ENCODE results near the gene TRMT5.

Gene TRMT5

GRCh38 chr14:60965402-60965801 is 15.5 kb downstream of the TRMT5 start:
- peak; percentile 45 for DNase-seq (ENCODE audit: extremely low read depth, low read depth)
- no peak overlapping the region for H3K4me3 ChIP-seq (replicated peaks; ENCODE audit: low read depth, low read length)
- no peak for TF ChIP-seq CTCF (IDR thresholded peaks at IDR 0.05; ENCODE audit: low read depth, low read length, missing control alignments)

GRCh38 chr14:60964904-60965303 is 16.0 kb downstream of the TRMT5 start:
- no peak for TF ChIP-seq CTCF (IDR thresholded peaks at IDR 0.05; ENCODE audit: low read depth, low read length, missing control alignments)
- H3K4me3 ChIP-seq (replicated peaks; ENCODE audit: low read depth, low read length): no peak overlapping the region
- DNase-seq (ENCODE audit: extremely low read depth, low read depth): no peak

GRCh38 chr14:60963761-60964160 is 17.1 kb downstream of the TRMT5 start:
- H3K4me3 ChIP-seq (replicated peaks; ENCODE audit: low read depth, low read length): no peak overlapping the region
- no peak for TF ChIP-seq CTCF (IDR thresholded peaks at IDR 0.05; ENCODE audit: low read depth, low read length, missing control alignments)
- DNase-seq (ENCODE audit: extremely low read depth, low read depth): no peak

DNA sequence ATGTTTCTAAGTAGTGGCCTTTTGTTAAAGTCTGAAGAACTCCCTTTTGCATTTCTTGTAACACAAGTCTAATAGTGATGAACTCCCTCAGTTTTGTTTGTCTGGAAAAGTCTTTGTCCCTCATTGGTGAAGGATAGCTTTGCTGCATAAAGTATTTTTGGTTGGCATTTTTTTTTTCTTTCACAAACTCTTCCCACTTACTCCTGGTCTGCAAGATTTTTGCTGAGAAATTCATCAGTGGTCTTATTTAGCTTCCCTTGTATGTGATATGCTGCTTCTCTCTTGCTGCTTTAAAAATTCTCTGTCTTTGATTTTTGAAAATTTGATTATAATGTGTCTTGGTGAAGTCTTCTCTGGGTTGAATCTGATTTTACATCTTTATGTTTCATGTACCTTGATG is 22.7 kb downstream of the TRMT5 start:
- TF ChIP-seq CTCF (IDR thresholded peaks at IDR 0.05; ENCODE audit: low read depth, low read length, missing control alignments): no peak
- DNase-seq (ENCODE audit: extremely low read depth, low read depth): no peak
- no peak overlapping the region for H3K4me3 ChIP-seq (replicated peaks; ENCODE audit: low read depth, low read length)

GRCh38 chr14:60956632-60957031 is 24.2 kb downstream of the TRMT5 start:
- no peak for DNase-seq (ENCODE audit: extremely low read depth, low read depth)
- no peak overlapping the region for H3K4me3 ChIP-seq (replicated peaks; ENCODE audit: low read depth, low read length)
- TF ChIP-seq CTCF (IDR thresholded peaks at IDR 0.05; ENCODE audit: low read depth, low read length, missing control alignments): no peak

DNA sequence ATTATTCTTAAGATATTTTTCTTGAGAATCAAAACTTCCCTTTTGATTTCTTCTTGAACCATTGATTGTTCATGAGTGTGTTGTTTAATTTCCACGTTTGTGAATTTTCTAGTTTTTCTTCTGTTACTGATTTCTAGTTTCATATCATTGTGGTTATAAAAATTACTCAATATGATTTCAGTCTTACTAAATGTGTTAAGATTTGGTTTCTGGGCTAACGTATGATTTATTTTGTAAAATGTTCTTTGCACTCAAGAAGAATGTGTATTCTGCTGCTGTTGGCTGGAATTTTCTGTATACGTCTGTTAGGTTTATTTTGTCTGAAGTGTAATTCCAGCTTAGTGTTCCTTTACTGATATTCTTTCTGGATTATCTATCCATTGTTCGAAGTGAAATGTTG is 24.7 kb downstream of the TRMT5 start:
- DNase-seq (ENCODE audit: extremely low read depth, low read depth): no peak
- no peak overlapping the region for H3K4me3 ChIP-seq (replicated peaks; ENCODE audit: low read depth, low read length)
- TF ChIP-seq CTCF (IDR thresholded peaks at IDR 0.05; ENCODE audit: low read depth, low read length, missing control alignments): no peak

- H3K4me3 ChIP-seq (replicated peaks; ENCODE audit: low read depth, low read length): no peak overlapping the region
- TF ChIP-seq CTCF (IDR thresholded peaks at IDR 0.05; ENCODE audit: low read depth, low read length, missing control alignments): no peak
- DNase-seq (ENCODE audit: extremely low read depth, low read depth): no peak
These were observed 29.0 kb downstream of the TRMT5 start for GRCh38 chr14:60951776-60952435.

Measured in HFF-Myc (cell line).